IMR-90 (cell line): Measurements from ENCODE around the gene SRPK3. TPM values are rescaled to one million over a fixed set of nuclear protein-coding genes. Genes with fewer than 3 reads are reported as not detected.

Experiments
- ATAC-seq: fragments of 200-7000 bp; cut with Tn5 transposase; 2 replicates; pipeline ENCODE4 v1.9.1; 2020; ENCODE audit warnings: low read depth, mild to moderate bottlenecking, moderate library complexity
- BruUV-seq: library from RNA; stranded (reverse); fragments of 400-500 nt; replicated peaks from 2 replicates; lab custom pipeline; 2021; lab: Mats Ljungman, UMichigan
- CTCF ChIA-PET: fragments of 300-600 bp; formaldehyde crosslinking; extraction: SDS; loops from one replicate; lab custom pipeline; 2021; ENCODE audit warnings: antibody characterized with exemption; lab: Yijun Ruan, JAX
- POLR2A ChIA-PET: fragments of 300-600 bp; sonication (Branson Sonifier 250); formaldehyde crosslinking; loops from one replicate; lab custom pipeline; 2022; ENCODE audit warnings: antibody characterized with exemption; ENCODE audit not compliant: unreplicated experiment; lab: Charles Lee
- DNase-seq: peaks from one replicate; pipeline ENCODE4 v3.0.0; 2013
- H2AFZ ChIP-seq: replicated peaks from 2 replicates; pipeline ENCODE3; 2013; ENCODE audit warnings: low read length, mild to moderate bottlenecking; ENCODE audit not compliant: poor library complexity
- H2AK5ac ChIP-seq: 2 replicates; pipeline ENCODE4 v1.6.1; 2013; ENCODE audit warnings: low read depth, low read length, inconsistent platforms
- H2AK9ac ChIP-seq: replicated peaks from 2 replicates; pipeline ENCODE3; 2013; ENCODE audit warnings: mild to moderate bottlenecking, low read depth, low read length, moderate library complexity; ENCODE audit not compliant: poor library complexity
- H2BK120ac ChIP-seq: 2 replicates; pipeline ENCODE4 v1.6.1; 2013; ENCODE audit warnings: low read depth, low read length, inconsistent platforms
- H2BK15ac ChIP-seq: 3 replicates; pipeline ENCODE4 v1.6.1; 2013; ENCODE audit warnings: low read depth, low read length, inconsistent platforms
- H2BK20ac ChIP-seq: 2 replicates; pipeline ENCODE4 v1.6.1; 2013; ENCODE audit warnings: low read depth, mild to moderate bottlenecking, inconsistent platforms, low read length, moderate library complexity
- H2BK5ac ChIP-seq: 2 replicates; pipeline ENCODE4 v1.6.1; 2013; ENCODE audit warnings: mild to moderate bottlenecking, low read depth, low read length, inconsistent platforms; ENCODE audit not compliant: poor library complexity, severe bottlenecking
- H3K14ac ChIP-seq: replicated peaks from 2 replicates; pipeline ENCODE4 v1.6.1; 2013; ENCODE audit warnings: low read depth, low read length, inconsistent platforms
- H3K18ac ChIP-seq: 2 replicates; pipeline ENCODE4 v1.6.1; 2013; ENCODE audit warnings: low read depth, low read length, control low read depth
- H3K23ac ChIP-seq: 2 replicates; pipeline ENCODE4 v1.6.1; 2013; ENCODE audit warnings: low read depth, low read length, inconsistent platforms
- H3K27ac ChIP-seq: 2 replicates; pipeline ENCODE4 v1.5.1; 2013; ENCODE audit warnings: mild to moderate bottlenecking, control low read depth, low read length; ENCODE audit not compliant: insufficient read depth
- H3K27me3 ChIP-seq: 2 replicates; pipeline ENCODE4 v1.6.1; 2013; ENCODE audit warnings: low read length; ENCODE audit not compliant: control insufficient read depth, insufficient read depth
- H3K36me3 ChIP-seq: 2 replicates; pipeline ENCODE4 v1.6.1; 2013; ENCODE audit warnings: low read length, mixed read lengths; ENCODE audit not compliant: control insufficient read depth, insufficient read depth
- H3K4ac ChIP-seq: 2 replicates; pipeline ENCODE4 v1.6.1; 2013; ENCODE audit warnings: low read depth, low read length, inconsistent platforms
- H3K4me1 ChIP-seq: 2 replicates; pipeline ENCODE4 v1.6.1; 2013; ENCODE audit warnings: low read length, mixed read lengths; ENCODE audit not compliant: control insufficient read depth, insufficient read depth
- H3K4me2 ChIP-seq: 2 replicates; pipeline ENCODE4 v1.6.1; 2013; ENCODE audit warnings: low read depth, mild to moderate bottlenecking, control low read depth, low read length, moderate library complexity
- H3K4me3 ChIP-seq: 2 replicates; pipeline ENCODE4 v1.5.1; 2013; ENCODE audit warnings: low read depth, mild to moderate bottlenecking, control low read depth, low read length, moderate library complexity; ENCODE audit not compliant: insufficient read depth
- H3K56ac ChIP-seq: 2 replicates; pipeline ENCODE4 v1.6.1; 2013; ENCODE audit warnings: low read length, inconsistent platforms; ENCODE audit not compliant: insufficient read depth; ENCODE audit errors: extremely low read depth
- H3K79me1 ChIP-seq, 2 experiments: 2 replicates each; pipeline ENCODE4 v1.6.1; 2013; ENCODE audit warnings: low read length in 2 of 2, inconsistent platforms in 1 of 2, low read depth in 1 of 2
- H3K9ac ChIP-seq: 2 replicates; pipeline ENCODE4 v1.6.1; 2013; ENCODE audit warnings: low read depth, low read length, control low read depth
- H3K9me1 ChIP-seq: 2 replicates; pipeline ENCODE4 v1.6.1; 2013; ENCODE audit warnings: low read length, inconsistent platforms; ENCODE audit not compliant: insufficient read depth
- H3K9me3 ChIP-seq: 2 replicates; pipeline ENCODE4 v1.6.1; 2013; ENCODE audit warnings: low read length; ENCODE audit not compliant: control insufficient read depth, insufficient read depth
- H4K20me1 ChIP-seq: 2 replicates; pipeline ENCODE4 v1.6.1; 2013; ENCODE audit warnings: low read length, inconsistent platforms; ENCODE audit not compliant: insufficient read depth
- H4K5ac ChIP-seq: 2 replicates; pipeline ENCODE4 v1.6.1; 2013; ENCODE audit warnings: mild to moderate bottlenecking, low read depth, low read length, control low read depth
- H4K8ac ChIP-seq, 2 experiments: 2 replicates each; pipeline ENCODE4 v1.6.1; 2013; ENCODE audit warnings: low read depth in 2 of 2, low read length in 2 of 2, control low read depth in 1 of 2, inconsistent platforms in 1 of 2
- H4K91ac ChIP-seq: 2 replicates; pipeline ENCODE4 v1.6.1; 2013; ENCODE audit warnings: low read depth, low read length, inconsistent platforms; ENCODE audit not compliant: insufficient read depth
- BHLHE40 ChIP-seq: fragments of 150-350 bp; IDR thresholded peaks from 2 replicates; pipeline ENCODE4 v1.6.1; 2016; ENCODE audit warnings: mild to moderate bottlenecking, low read depth, low read length
- CEBPB ChIP-seq: IDR thresholded peaks from 2 replicates; pipeline ENCODE4 v1.6.1; 2012; ENCODE audit warnings: low read depth, low read length, improper control_type of control experiment
- MAFK ChIP-seq: IDR thresholded peaks from 2 replicates; pipeline ENCODE4 v1.6.1; 2012; ENCODE audit warnings: low read depth, low read length, improper control_type of control experiment
- MAZ ChIP-seq: IDR thresholded peaks from 2 replicates; pipeline ENCODE4 v1.6.1; 2012; ENCODE audit warnings: low read depth, mild to moderate bottlenecking, low read length, improper control_type of control experiment, moderate library complexity, borderline replicate concordance
- MXI1 ChIP-seq: IDR thresholded peaks from 2 replicates; pipeline ENCODE4 v1.6.1; 2012; ENCODE audit warnings: low read depth, mild to moderate bottlenecking, low read length, moderate library complexity, borderline replicate concordance
- NFE2L2 ChIP-seq: fragments of 150-350 bp; IDR thresholded peaks from 2 replicates; pipeline ENCODE4 v1.6.1; 2016; ENCODE audit warnings: low read depth, mild to moderate bottlenecking, low read length
- POLR2A ChIP-seq: IDR thresholded peaks from 2 replicates; pipeline ENCODE4 v1.6.1; 2012; ENCODE audit warnings: mild to moderate bottlenecking, low read depth, low read length
- RAD21 ChIP-seq: IDR thresholded peaks from 2 replicates; pipeline ENCODE4 v1.6.1; 2012; ENCODE audit warnings: low read length, improper control_type of control experiment
- RCOR1 ChIP-seq: IDR thresholded peaks from 2 replicates; pipeline ENCODE4 v1.6.1; 2012; ENCODE audit warnings: mild to moderate bottlenecking, low read length, improper control_type of control experiment; ENCODE audit not compliant: insufficient replicate concordance
- SMC3 ChIP-seq: fragments of 150-350 bp; IDR thresholded peaks from 2 replicates; pipeline ENCODE4 v1.6.1; 2016; ENCODE audit warnings: low read depth, mild to moderate bottlenecking, antibody characterized with exemption, low read length, moderate library complexity
- WGBS, 2 experiments: methylation state at CpG; one replicate each; pipeline versions ENCODE4 v1.1.5 to v1.1.7; 2013; ENCODE audit warnings: missing lambda C conversion rate in 2 of 2; ENCODE audit not compliant: insufficient read length in 1 of 2; ENCODE audit errors: extremely low coverage in 2 of 2; 5-methylcytosine and 5-hydroxymethylcytosine counted together
- dilution Hi-C: fragments of 300-500 bp; cut with HindIII; formaldehyde crosslinking; loops from one replicate; pipeline ENCODE4 v1.14.3; 2018; ENCODE audit warnings: low sequenced_read_pairs; ENCODE audit not compliant: unreplicated experiment
- in situ Hi-C: fragments of 300-500 bp; cut with MboI; formaldehyde crosslinking; loops from 3 replicates; pipeline ENCODE4 v1.14.3; 2019; ENCODE audit warnings: low sequenced_read_pairs, inconsistent platforms, mixed read lengths
- intact Hi-C: fragments of 100-400 bp; cut with micrococcal nuclease; formaldehyde crosslinking; loops from 2 replicates; pipeline ENCODE4 v1.10.0; 2022
- polyA plus RNA-seq, 3 experiments: library from polyadenylated mRNA; depleted of rRNA; stranded (reverse); fragments of >200 nt; gene quantifications; 2 replicates each; pipeline ENCODE4 v1.2.3, GENCODE V29; 2012; ENCODE audit warnings: low replicate concordance in 1 of 3
- total RNA-seq: library from RNA; depleted of rRNA; stranded (reverse); fragments of >200 nt; gene quantifications from 2 replicates; pipeline ENCODE4 v1.2.3, GENCODE V29; 2012
- TF ChIP-seq, protein P1 (sequence below): fragments of 150-350 bp; IDR thresholded peaks from 2 replicates; pipeline ENCODE4 v1.6.1; 2017; ENCODE audit warnings: mild to moderate bottlenecking, antibody characterized with exemption, low read length, low read depth
- TF ChIP-seq, protein P2 (sequence below): conservative IDR thresholded peaks from 2 replicates; pipeline ENCODE4 v1.5.1; 2012; ENCODE audit warnings: mild to moderate bottlenecking, low read depth, low read length, improper control_type of control experiment

SRPK3 gene
- total and polyA plus RNA-seq, 2 of the 4 experiments (the other 2 are of a cell fraction): 0.36 to 0.70 TPM

DNA sequence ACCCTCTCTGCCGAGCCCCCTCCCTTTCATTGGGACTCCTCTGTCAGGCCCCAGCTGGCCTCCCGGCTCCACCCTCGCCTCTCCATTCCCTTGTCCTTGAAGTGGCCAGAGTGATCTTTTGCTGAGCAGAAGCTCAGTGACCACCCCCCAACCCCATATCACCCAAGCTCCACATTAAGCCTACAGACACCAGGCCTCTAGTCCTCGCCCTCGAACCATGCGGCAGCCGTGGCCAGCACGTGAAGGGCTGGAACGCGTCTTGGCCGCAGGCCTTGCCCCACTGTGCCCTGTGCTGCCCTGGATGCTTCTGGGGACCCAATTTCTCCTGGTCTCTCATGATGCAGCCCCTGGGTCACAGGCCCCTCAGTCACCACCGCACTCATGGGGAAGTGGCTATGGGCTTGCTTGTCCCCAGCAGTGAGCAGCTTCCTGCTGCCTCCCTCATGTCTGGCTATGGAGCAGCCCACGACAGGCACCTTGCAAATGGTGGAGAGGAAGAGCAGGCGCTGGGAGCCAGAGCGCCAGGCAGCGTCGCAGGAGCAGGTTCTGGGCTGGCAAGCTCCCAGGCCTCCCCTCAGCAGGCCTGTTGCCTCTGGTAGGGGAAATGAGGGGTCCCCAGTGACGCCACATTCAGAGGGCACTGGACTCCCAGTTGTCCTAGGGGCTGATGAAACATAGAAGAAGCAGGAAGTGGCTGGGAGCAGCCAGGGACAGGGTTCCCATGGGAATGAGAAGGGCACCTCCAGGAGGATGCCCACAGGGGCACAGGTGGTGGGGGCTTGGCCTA is 757 bp upstream of the SRPK3 start (continued):
- TF ChIP-seq SMC3 (no peak), POLR2A (no peak)

DNA sequence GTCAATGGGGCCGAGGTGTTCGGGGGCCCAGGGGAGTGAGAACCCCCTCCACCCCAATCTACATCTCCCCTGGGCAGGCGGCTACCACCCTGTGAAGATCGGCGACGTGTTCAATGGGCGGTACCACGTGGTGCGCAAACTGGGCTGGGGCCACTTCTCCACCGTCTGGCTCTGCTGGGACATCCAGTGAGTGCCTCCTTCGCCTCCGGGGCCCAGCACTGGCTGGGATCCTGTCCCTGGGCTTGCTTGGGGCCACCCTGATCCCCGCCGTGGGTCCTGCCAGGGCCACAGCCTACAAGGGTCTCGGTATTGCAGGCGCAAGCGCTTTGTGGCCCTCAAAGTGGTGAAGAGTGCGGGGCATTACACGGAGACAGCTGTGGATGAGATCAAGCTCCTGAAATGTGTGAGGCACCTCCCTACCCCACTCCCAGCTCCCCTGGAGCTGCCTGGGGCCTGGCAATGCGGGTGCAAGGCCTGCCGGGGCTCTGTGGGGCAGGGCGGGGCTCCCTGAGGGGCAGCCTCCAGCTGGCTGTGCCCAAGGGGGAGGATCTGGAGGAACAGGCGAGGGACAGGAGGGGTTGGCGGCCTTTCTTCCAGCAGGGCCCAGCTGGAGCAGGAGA is 697 bp downstream of the SRPK3 start:
- peak overlapping the region; percentile 67 for H2AFZ ChIP-seq
- 78% methylated on average over 14 of the region's 24 CpGs; no CpG with 5 or more reads in 1 of the 2 experiments for WGBS, 2 experiments
- no peak overlapping the region for H4K8ac ChIP-seq
- no peaks in the 10 kb centered on the region for H3K4me1 ChIP-seq
- dilution Hi-C loops: no loop called here
- H3K27me3 ChIP-seq: no peaks in the 10 kb centered on the region
- no peaks in the 10 kb centered on the region; the same call in 1 of the 2 replicates for H3K9me3 ChIP-seq
- no peak overlapping the region for H2BK5ac ChIP-seq
- no peak overlapping the region for H3K4me2 ChIP-seq
- H3K4me3 ChIP-seq: no peak overlapping the region
- no peak overlapping the region for H2AK5ac ChIP-seq
- intact Hi-C loops: no loop called here
- no peak for DNase-seq
- in situ Hi-C loops: no loop called here
- no peak overlapping the region for H2BK20ac ChIP-seq
- no peak overlapping the region for H4K91ac ChIP-seq
- peaks cover 7% of the 10 kb centered on the region; the same call in 1 of the 2 replicates for H3K36me3 ChIP-seq
- ATAC-seq: peak; percentile 4; the same call in 1 of the 2 replicates
- peak overlapping the region; percentile 24 for H2AK9ac ChIP-seq
- H3K4ac ChIP-seq: no peak overlapping the region
- H2BK120ac ChIP-seq: no peak overlapping the region
- H4K5ac ChIP-seq: no peak overlapping the region
- H3K23ac ChIP-seq: no peak overlapping the region
- CTCF ChIA-PET: no interaction called here
- no peaks in the 10 kb centered on the region for H3K79me1 ChIP-seq
- H3K18ac ChIP-seq: no peak overlapping the region
- no peak overlapping the region for H3K9ac ChIP-seq
- H2BK15ac ChIP-seq: no peak overlapping the region
- no TSS peak for BruUV-seq
- H3K14ac ChIP-seq: no peak overlapping the region
- no peak overlapping the region for H3K56ac ChIP-seq
- POLR2A ChIA-PET: no interaction called here
- no peaks in the 10 kb centered on the region for H3K9me1 ChIP-seq
- no peaks in the 10 kb centered on the region for H4K20me1 ChIP-seq
- no peak overlapping the region for H3K27ac ChIP-seq
- TF ChIP-seq RAD21 (no peak), CEBPB (no peak), SMC3 (no peak), MAZ (no peak), BHLHE40 (no peak), RCOR1 (no peak), MXI1 (no peak), MAFK (no peak), NFE2L2 (no peak), POLR2A (no peak)
- TF ChIP-seq, protein P1, sequence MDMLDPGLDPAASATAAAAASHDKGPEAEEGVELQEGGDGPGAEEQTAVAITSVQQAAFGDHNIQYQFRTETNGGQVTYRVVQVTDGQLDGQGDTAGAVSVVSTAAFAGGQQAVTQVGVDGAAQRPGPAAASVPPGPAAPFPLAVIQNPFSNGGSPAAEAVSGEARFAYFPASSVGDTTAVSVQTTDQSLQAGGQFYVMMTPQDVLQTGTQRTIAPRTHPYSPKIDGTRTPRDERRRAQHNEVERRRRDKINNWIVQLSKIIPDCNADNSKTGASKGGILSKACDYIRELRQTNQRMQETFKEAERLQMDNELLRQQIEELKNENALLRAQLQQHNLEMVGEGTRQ: no peak
- TF ChIP-seq, protein P2, sequence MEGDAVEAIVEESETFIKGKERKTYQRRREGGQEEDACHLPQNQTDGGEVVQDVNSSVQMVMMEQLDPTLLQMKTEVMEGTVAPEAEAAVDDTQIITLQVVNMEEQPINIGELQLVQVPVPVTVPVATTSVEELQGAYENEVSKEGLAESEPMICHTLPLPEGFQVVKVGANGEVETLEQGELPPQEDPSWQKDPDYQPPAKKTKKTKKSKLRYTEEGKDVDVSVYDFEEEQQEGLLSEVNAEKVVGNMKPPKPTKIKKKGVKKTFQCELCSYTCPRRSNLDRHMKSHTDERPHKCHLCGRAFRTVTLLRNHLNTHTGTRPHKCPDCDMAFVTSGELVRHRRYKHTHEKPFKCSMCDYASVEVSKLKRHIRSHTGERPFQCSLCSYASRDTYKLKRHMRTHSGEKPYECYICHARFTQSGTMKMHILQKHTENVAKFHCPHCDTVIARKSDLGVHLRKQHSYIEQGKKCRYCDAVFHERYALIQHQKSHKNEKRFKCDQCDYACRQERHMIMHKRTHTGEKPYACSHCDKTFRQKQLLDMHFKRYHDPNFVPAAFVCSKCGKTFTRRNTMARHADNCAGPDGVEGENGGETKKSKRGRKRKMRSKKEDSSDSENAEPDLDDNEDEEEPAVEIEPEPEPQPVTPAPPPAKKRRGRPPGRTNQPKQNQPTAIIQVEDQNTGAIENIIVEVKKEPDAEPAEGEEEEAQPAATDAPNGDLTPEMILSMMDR: no peak
